ENCODE measurements around the gene PRDM16. TPM values are rescaled to one million over a fixed set of nuclear protein-coding genes. Genes with fewer than 3 reads are reported as not detected.

PRDM16 gene
- polyA plus RNA-seq, 1 donor (not counting 4 experiments of a cell fraction or from before 2014, with no cell fraction given) = 0.05 TPM

- Histone ChIP-seq H3K79me2 (ENCODE audit: control insufficient read depth, insufficient read depth, low read length) (no peaks in the 10 kb centered on the region), H3K9me1 (ENCODE audit: control insufficient read depth, extremely low read depth, insufficient read depth, low read length) (no peaks in the 10 kb centered on the region), H3K27me3 (ENCODE audit: control insufficient read depth, extremely low read depth, insufficient read depth, low read length) (no peaks in the 10 kb centered on the region), H2AFZ (ENCODE audit: control insufficient read depth, low read length) (no peak overlapping the region), H3K9me3 (ENCODE audit: control insufficient read depth, low read depth, low read length) (no peaks in the 10 kb centered on the region), H3K4me1 (ENCODE audit: control insufficient read depth, extremely low read depth, insufficient read depth, low read length) (no peaks in the 10 kb centered on the region), H3K27ac (ENCODE audit: control insufficient read depth, insufficient read depth, low read length) (no peak overlapping the region), H4K20me1 (ENCODE audit: control insufficient read depth, extremely low read depth, insufficient read depth, low read length) (no peaks in the 10 kb centered on the region), H3K4me3 (ENCODE audit: control insufficient read depth in 2 of 3, extremely low read depth in 1 of 3, insufficient read depth in 2 of 3, low read depth in 1 of 3, low read length in 3 of 3) (no peak overlapping the region), H3K9ac (ENCODE audit: control insufficient read depth, extremely low read depth, insufficient read depth, low read length) (no peak overlapping the region), H3K4me2 (ENCODE audit: control insufficient read depth, extremely low read depth, insufficient read depth, low read depth, low read length) (no peak overlapping the region), H3K36me3 (ENCODE audit: control insufficient read depth in 2 of 2, extremely low read depth in 1 of 2, insufficient read depth in 2 of 2, low read length in 2 of 2) (no peaks in the 10 kb centered on the region)
- DNase-seq (ENCODE audit: low read depth, low spot score) (no peak), FAIRE-seq (no peak)
- TF ChIP-seq CTCF (optimal IDR thresholded peaks at IDR 0.05 in 1 of 3, IDR thresholded peaks at IDR 0.05 in 1 of 3, conservative IDR thresholded peaks at IDR 0.05 in 1 of 3; ENCODE audit: extremely low read depth in 1 of 3, insufficient read depth in 2 of 3, low read length in 3 of 3) (no peak), EZH2 (IDR thresholded peaks at IDR 0.05; ENCODE audit: low read length) (no peak)
- dilution Hi-C loops (cut with MboI; ENCODE audit: extremely low pct_ligation_motif_present, low sequenced_read_pairs) = no loop called here
Observed at GRCh38 chr1:3440711-3441409, 371.9 kb downstream of the PRDM16 start.

DNA sequence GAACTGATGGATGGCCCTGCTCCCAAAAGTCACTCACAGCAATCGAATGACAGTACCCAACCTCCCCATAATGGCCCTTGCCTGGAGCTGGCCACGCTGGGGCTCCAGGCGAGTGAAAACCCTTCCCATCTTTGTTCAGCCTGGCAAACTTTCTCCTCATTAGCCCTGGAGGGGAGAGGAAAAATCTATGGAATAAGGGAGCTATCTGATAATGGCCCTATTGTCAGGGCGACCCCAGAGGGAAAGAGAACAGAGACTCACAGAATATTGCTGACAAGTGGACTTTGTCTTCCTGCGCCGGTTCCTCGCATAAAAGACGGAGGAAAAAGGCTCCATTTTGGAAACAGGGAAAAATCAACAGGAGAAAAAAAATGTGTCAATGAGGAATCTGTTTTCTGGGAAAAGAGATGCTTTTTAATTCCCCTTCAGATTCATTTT lies 372.4 kb downstream of the PRDM16 start:
- H3K27ac ChIP-seq (ENCODE audit: control insufficient read depth, insufficient read depth, low read length) = no peak overlapping the region
- FAIRE-seq (no peak), DNase-seq (ENCODE audit: low read depth, low spot score) (no peak)
- no peak overlapping the region for H2AFZ ChIP-seq (ENCODE audit: control insufficient read depth, low read length)
- H3K9ac ChIP-seq (ENCODE audit: control insufficient read depth, extremely low read depth, insufficient read depth, low read length) = no peak overlapping the region
- H3K4me1 ChIP-seq (ENCODE audit: control insufficient read depth, extremely low read depth, insufficient read depth, low read length) = no peaks in the 10 kb centered on the region
- no peaks in the 10 kb centered on the region for H3K27me3 ChIP-seq (ENCODE audit: control insufficient read depth, extremely low read depth, insufficient read depth, low read length)
- no peak overlapping the region for H3K4me3 ChIP-seq (ENCODE audit: control insufficient read depth in 2 of 3, extremely low read depth in 1 of 3, insufficient read depth in 2 of 3, low read depth in 1 of 3, low read length in 3 of 3)
- no peaks in the 10 kb centered on the region for H3K79me2 ChIP-seq (ENCODE audit: control insufficient read depth, insufficient read depth, low read length)
- no peaks in the 10 kb centered on the region for H3K36me3 ChIP-seq (ENCODE audit: control insufficient read depth in 2 of 2, extremely low read depth in 1 of 2, insufficient read depth in 2 of 2, low read length in 2 of 2)
- no peaks in the 10 kb centered on the region for H4K20me1 ChIP-seq (ENCODE audit: control insufficient read depth, extremely low read depth, insufficient read depth, low read length)
- no peak for TF ChIP-seq EZH2 (IDR thresholded peaks at IDR 0.05; ENCODE audit: low read length)
- TF ChIP-seq CTCF (optimal IDR thresholded peaks at IDR 0.05 in 1 of 3, IDR thresholded peaks at IDR 0.05 in 1 of 3, conservative IDR thresholded peaks at IDR 0.05 in 1 of 3; ENCODE audit: extremely low read depth in 1 of 3, insufficient read depth in 2 of 3, low read length in 3 of 3) = no peak
- dilution Hi-C loops (cut with MboI; ENCODE audit: extremely low pct_ligation_motif_present, low sequenced_read_pairs) = no loop called here
- no peaks in the 10 kb centered on the region for H3K9me1 ChIP-seq (ENCODE audit: control insufficient read depth, extremely low read depth, insufficient read depth, low read length)
- H3K9me3 ChIP-seq (ENCODE audit: control insufficient read depth, low read depth, low read length) = no peaks in the 10 kb centered on the region
- H3K4me2 ChIP-seq (ENCODE audit: control insufficient read depth, extremely low read depth, insufficient read depth, low read depth, low read length) = no peak overlapping the region
